GM21515 (cell line): ENCODE data around the gene FCGR3A.
"Not testable (repeated sequence)": the region's sequence is repeated elsewhere in the genome, so short reads cannot be mapped to it uniquely, and the experiment has no call there.

Experiments used
- ATAC-seq: cut with Tn5 transposase; IDR thresholded peaks from one replicate; pipeline ENCODE4 v1.9.1; 2021; ENCODE audit not compliant: unreplicated experiment

The FCGR3A gene

DNA sequence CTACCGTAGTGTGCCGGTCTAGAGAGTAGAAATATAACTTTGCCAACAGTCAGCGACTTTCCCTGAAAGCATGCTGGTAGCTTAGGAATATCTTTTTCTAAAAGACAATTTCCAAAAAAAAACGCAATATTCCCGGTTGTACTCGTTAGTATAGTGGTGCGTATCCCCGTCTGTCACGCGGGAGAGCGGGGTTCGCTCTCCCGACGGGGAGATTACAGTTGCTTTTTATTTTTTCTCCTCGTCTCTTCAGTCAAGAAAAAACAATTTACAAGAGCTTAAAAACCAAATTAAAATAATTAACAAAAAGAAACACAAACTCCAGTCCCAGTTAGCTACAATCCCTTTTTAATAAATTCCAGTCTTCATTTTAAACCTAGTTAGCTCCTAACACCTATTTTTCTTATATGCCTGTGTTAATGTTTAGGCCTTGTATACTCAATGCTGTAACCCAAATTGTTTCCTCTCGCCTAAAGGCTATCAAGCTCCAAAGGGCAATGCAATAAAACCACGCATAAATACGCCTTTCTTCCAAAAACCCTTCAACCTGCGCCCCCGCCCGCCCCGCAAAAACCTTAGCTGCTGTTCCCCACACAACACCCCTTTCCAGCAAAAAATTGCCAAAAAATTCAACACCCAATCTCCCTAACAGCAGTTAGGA is 17.5 kb downstream of the FCGR3A start:
- no peak for ATAC-seq

DNA sequence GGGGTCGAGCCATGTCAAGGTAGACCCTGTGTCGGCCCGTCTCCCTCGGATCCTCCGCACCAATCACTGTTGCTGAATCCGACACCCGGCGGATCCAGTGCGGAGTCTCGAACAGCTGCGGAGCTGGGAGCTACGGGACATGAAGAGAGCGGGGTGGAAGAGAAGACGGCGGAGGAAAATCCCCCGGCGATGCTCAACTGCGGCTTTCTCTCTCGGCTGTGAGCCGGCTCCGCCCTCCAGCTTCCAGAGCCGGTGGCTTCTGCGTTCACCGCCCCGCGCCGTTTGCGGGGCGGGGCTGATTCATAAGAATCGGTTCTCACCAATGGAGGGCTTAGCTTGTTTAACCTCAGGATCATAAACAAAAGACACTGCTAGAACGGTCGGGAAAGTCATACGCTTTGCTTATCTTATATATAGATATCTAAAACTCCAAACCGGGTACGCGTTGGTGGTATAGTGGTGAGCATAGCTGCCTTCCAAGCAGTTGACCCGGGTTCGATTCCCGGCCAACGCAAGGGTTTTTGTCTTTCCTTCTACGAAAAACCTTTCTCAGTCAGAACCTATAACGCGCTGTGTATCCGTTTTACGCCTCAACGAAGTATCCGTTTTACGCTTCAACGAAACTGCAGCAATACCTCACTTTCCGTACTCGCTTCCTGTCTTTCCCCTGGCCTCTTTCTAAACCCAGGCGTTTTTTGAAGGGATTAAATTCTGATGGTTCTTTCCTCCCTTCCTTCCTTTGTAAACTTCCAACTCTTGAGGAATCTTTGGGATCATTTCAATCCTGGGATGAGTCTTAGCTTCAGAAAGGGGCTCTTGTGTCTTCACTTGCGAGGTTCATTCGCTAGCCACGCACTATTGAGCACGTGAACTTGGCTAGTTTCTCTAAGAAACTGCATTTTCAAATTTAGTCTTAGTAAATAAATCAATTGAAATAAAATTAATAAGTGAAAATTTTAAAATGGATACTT is 18.7 kb downstream of the FCGR3A start:
- peak; percentile 58 for ATAC-seq

DNA sequence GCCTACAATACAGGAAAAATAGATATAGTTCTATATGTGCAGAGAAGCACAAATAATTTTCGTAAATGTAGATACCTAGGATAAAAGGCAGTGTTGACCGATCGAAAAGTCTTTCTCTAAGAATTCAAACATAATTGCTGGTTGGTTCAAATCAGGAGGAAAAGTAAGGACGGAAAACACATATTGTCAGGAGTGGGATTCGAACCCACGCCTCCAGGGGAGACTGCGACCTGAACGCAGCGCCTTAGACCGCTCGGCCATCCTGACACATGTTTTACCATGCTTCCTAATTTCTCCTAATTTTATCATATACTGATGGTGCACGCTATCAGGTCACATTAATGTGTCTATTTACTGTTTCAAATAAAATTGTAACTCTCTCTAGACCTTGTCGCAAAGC is 19.5 kb downstream of the FCGR3A start:
- not testable (repeated sequence) for ATAC-seq

DNA sequence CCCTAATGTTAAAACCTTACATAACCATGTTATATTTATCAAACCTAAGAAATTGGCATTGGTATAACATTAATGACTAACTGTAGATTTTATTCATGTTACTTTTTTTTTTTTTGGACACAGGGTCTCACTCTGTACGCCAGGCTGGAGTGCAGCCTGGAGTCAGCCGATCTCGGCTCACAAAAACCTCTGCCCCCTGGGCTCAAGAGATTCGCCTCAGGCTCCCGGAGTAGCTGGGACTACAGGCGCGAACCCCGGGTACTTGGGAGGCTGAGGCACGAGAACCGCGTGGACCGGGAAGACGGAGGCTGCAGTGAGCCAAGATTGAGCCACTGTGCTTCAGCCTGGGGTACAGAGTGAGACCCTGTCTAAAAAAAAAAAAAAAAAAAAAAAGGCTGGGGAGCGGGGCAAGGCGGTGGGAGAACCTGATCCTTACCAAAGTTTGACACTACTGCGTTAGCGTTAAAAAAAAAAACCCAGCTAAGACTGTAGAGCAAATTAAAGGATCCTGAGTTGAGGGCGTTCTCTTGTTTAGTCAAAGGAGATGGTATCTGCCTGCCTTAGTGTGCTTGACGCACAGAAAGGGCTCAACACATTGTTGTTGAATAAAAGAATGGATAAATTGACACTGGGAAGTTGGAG is 20.0 kb downstream of the FCGR3A start:
- ATAC-seq, result not testable (repeated sequence)

DNA sequence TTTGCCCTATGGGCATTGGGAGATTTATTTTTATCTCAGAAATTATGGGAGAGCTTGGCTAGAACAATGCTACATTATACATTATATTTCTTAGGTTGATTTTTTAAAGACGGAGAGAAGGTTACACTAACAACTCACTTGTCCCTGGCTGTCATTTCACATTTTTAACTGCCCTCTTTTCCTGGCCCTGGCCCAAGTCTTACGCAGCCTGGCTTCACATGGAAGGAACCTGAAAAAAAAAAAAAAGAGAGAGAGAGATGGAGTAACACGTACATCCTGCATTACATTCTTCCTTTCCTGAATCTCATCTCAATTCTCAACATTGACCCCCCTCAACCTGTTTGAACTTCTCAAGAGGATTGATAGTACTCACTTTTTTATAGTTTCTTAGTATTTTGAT is 21.1 kb downstream of the FCGR3A start:
- ATAC-seq, result not testable (repeated sequence)

DNA sequence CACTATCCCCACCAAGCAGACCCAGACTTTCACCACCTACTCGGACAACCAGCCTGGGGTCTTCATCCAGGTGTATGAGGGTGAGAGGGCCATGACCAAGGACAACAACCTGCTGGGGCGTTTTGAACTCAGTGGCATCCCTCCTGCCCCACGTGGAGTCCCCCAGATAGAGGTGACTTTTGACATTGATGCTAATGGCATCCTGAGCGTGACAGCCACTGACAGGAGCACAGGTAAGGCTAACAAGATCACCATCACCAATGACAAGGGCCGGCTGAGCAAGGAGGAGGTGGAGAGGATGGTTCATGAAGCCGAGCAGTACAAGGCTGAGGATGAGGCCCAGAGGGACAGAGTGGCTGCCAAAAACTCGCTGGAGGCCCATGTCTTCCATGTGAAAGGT is 23.7 kb downstream of the FCGR3A start:
- not testable (repeated sequence) for ATAC-seq

DNA sequence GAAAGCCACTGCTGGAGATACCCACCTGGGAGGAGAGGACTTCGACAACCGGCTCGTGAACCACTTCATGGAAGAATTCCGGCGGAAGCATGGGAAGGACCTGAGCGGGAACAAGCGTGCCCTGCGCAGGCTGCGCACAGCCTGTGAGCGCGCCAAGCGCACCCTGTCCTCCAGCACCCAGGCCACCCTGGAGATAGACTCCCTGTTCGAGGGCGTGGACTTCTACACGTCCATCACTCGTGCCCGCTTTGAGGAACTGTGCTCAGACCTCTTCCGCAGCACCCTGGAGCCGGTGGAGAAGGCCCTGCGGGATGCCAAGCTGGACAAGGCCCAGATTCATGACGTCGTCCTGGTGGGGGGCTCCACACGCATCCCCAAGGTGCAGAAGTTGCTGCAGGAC is 24.3 kb downstream of the FCGR3A start:
- ATAC-seq, result not testable (repeated sequence)

DNA sequence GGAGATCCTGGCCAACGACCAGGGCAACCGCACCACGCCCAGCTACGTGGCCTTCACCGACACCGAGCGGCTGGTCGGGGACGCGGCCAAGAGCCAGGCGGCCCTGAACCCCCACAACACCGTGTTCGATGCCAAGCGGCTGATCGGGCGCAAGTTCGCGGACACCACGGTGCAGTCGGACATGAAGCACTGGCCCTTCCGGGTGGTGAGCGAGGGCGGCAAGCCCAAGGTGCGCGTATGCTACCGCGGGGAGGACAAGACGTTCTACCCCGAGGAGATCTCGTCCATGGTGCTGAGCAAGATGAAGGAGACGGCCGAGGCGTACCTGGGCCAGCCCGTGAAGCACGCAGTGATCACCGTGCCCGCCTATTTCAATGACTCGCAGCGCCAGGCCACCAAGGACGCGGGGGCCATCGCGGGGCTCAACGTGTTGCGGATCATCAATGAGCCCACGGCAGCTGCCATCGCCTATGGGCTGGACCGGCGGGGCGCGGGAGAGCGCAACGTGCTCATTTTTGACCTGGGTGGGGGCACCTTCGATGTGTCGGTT is 24.8 kb downstream of the FCGR3A start:
- ATAC-seq, result not testable (repeated sequence)

DNA sequence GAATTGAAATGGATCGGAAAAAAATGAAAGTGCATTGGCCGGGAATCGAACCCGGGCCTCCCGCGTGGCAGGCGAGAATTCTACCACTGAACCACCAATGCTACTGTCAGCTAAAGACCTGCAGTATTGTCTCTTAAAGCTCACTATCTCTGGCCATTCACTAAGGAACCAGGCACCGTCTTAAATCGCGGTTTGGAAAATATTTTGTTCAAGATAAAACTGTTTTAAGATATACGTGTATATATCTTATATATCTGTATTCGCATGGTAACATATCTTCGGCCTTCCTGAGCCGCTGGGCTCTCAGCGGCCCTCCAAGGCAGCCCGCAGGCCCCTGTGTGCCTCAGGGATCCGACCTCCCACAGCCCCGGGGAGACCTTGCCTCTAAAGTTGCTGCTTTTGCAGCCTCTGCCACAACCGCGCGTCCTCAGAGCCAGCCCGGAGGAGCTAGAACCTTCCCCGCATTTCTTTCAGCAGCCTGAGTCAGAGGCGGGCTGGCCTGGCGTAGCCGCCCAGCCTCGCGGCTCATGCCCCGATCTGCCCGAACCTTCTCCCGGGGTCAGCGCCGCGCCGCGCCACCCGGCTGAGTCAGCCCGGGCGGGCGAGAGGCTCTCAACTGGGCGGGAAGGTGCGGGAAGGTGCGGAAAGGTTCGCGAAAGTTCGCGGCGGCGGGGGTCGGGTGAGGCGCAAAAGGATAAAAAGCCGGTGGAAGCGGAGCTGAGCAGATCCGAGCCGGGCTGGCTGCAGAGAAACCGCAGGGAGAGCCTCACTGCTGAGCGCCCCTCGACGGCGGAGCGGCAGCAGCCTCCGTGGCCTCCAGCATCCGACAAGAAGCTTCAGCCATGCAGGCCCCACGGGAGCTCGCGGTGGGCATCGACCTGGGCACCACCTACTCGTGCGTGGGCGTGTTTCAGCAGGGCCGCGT is 25.5 kb downstream of the FCGR3A start, which contains the start of gene HSPA6:
Gene HSPA6 (plus strand): TSS at position 724 of the 925 bp plus-strand sequence. CDS start 119 bp downstream, at position 843.
- not testable (repeated sequence) for ATAC-seq

DNA sequence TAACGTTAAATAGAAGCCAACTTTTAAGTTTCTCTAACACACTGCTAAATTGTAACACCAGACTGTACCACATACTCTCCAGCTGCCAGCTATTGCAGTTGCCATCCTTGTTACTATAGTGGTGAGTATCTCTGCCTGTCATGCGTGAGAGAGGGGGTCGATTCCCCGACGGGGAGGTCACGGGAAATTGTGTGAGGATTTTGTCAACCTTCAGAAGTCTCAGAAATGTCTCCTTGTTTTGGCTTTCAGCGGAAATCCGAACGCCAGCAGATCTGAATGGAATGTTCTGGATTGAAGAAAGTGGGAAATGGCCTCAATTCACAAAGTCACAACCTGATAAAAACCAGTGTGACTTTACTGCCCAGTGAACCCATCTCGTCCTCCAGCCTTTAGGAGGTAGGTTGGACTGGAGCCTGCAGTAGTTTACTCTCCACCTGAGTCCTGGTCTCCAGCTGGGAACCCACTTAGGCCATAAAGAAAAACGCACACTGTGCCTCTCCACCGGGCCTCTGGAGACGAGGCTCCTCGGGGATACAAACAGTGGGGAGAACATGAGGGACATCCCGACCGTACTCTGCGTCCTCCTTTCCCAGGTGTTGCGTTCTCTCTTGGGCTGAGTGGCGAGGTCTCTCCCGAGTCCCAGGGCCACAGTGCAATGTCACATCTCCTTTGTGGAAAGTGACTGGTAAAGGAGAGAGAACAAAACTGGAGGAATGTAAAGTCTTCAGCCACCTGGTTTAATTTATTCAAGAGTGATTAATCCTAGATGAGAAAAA is 26.4 kb downstream of the FCGR3A start:
- not testable (repeated sequence) for ATAC-seq

DNA sequence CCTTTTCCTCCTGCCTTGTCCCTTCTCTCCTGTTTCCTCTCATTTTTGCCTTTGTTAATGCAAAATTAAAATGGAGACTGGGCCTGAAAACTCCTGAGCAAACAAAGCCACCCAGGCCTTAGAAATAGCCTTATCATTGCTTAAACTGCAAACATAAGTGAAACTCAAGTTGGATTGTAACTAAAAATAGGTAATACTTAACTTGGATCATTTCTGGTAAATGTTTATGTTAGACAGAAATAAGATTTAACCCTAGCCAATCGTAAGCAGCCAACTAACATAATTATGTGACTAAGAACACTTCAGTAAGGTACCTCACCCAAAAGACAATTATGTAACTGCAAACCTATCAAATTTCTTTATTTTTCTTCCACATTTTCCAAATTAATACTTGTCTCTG is 35.7 kb downstream of the FCGR3A start:
- ATAC-seq, result not testable (repeated sequence)

DNA sequence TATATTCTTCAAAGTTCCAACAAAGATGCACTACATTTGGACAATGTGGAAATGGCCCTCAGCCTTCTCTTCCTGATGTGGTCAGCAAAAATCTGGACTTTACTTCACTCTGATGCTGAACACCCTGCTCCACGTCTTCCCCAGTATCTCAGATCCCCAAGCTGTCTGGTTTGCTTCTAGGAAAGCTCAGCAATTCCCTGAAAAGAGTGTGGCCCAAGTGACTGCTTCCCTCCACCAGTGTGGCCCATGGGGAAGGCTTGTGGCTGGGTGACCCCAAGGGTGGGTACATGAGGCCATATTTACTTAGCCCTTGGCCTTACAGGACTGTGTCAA is 36.2 kb downstream of the FCGR3A start:
- not testable (repeated sequence) for ATAC-seq

DNA sequence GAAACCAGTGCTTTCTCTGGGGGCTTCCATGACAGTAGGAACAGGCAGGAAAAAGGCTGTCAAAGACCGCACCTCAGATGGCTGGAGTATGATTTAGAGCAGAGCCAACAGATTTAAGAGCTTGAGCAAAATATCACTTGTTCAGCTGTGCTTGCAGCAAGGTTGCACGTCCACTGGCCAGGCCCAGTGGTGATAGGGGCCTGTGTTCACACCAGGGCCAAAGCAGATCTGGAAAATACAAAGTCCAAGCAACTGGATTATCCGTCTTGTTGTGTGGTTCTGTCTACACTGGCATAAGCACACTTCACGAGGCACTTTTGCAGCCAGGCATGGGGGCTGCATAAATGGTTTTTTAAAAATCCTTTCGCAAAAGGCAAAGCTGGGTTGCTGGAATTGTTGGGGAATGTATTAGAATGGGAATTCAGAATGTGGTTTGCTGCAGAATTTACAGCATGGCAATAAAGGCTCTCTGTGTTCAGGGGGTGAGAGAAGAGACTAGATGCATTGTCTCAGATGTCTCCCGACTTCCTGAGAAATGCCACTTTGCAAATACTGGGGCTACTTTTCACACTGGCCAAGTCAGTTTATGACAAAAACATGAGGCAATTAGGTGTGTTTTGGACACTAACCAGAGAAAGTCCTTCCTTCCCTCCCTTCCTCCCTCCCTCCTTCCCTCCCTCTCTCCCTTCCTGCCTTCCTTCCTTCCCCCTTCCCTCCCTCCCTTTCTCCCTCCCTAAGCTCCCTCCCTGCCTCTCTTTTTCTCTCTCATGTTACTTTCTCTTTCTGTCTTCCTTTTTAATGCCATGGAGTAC is 36.8 kb downstream of the FCGR3A start:
- not testable (repeated sequence) for ATAC-seq

DNA sequence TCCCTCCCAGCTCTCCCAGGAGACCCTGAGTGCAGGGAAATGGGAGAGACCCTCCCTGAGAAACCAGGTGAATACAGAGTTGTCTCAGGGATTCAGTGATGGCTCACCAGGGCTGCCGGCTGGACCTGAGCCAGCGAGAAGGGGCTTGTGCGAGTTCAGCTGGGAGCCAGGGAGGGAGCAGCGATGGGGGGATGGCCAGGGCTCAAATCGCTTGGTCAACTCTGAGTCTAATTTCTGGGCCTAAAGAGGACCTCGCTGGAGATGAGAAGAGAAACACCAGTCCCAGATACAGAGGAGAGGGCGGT is 37.9 kb downstream of the FCGR3A start:
- no peak for ATAC-seq

DNA sequence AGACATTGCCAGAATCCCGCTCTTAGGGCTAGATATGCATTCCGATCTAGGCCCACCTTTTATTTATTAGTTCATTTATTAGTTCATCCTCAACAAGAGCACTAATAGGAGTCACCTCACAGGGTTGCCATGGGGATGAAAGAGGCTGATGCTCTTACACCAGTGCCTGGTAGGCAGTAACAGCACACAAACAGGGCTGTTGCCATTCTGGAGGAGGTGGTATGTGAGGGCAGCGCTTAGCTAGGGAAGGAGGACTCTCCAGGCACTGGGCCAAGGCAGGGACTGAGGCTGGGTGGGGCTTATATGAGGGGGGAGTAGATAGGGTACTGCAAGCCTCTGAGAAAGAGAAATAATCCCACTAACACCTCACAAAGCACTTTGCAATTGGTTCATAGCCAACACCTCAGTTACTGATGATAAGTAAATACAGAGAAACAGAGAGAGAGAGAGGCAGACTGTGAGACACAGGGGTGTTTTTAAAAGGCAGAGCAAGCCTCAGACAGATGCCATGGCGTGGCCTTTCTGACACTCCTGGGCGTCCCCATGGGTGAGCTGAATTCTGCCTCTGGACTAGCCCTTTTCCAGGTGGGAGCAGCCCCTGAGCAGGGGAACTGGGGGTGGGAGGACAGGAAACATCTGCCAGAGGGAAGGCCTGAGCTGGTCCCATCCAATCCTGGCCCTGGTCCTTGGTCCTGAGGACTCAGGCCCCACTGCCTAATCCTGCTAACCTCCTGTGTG is 38.4 kb downstream of the FCGR3A start:
- no peak for ATAC-seq

DNA sequence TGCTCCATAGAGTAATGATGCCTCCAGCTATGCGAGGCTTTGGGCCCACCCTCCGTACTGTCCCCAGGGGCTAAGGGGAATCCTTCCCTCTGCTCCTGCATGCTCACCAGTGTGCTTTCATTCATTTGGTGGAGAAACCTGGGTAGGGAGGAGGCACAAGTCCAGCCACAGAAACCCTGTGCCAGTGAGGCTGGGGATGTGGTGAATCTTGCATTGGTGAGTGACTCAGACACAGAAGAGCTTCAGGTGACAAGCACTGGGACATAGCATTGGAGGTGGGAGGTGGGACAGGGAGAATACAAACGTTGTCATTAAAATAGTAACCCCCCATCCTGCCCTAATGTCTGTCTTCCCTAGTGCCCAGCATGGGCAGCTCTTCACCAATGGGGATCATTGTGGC is 39.1 kb downstream of the FCGR3A start:
- ATAC-seq, result no peak

DNA sequence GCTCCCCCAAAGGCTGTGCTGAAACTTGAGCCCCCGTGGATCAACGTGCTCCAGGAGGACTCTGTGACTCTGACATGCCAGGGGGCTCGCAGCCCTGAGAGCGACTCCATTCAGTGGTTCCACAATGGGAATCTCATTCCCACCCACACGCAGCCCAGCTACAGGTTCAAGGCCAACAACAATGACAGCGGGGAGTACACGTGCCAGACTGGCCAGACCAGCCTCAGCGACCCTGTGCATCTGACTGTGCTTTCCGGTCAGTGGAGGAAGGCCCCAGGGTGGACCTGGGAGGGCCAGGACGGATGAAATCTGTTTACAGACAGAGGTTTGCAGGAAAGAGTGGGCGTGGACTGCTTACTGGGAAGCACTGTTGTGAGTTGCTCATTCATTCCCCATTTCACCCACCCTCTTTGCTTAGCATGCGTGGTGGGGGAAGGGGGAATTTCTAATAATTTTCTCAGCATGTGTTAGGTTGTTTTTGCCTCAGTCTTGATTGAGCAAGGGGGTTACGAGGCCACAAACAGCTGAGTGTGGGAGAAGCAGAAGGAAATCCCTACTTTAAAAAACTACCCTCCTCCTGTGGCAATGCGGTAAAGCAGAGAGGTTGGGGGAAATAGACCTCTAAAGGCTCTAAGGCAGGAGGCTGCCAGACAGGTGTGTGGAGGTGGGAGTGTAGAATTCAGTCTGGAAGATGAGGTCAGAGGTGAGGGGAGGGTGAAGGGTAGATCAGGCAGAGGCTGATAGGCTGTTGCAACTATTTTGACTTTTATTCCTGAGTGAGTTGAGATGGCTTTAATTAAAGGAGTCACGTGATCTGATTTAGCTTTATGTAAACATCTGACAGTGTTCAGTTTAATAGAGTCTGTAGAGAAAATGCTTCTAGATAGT is 43.0 kb downstream of the FCGR3A start:
- ATAC-seq, result no peak
